ENCODE results near the gene NPSR1.

The NPSR1 gene

DNA sequence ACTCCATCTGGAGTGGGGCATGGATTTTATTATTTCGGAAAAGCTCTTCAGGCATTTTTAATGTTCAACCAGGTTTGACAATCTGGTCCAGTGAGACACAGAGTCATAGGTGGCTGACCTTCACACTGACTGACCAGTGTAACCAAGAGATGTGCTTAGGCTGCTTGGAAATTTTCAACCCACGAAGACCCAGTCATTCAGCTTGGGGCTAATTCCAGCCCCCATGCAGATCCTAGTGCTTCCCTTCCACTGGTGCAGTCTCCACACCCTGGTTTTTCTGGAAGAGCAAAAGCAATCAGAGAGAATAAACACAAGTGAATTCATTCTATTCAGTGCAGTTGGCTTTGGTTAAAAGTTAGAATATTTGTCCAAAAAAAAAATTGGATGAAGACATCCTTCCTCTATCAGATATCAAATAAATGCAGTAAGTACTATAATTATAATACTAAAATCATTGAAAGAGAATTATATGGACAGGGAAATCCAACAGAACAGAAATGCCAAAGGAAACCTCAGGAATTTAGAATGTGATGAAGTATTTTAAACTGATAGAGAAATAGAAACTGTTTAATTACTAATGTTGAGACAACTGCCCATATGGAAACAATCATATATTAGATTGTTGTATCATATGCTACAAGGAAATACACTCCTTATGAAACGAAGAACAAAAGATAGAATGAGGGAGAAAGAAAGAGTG, 178.0 kb downstream of the NPSR1 start:
- H3K4me3 ChIP-seq (replicated peaks; ENCODE audit: low read depth, low read length) = no peak overlapping the region
- H3K27me3 ChIP-seq (replicated peaks; ENCODE audit: control insufficient read depth, insufficient read depth, low read length) = no peaks in the 10 kb centered on the region; the same call in none of the 2 replicates
- TF ChIP-seq, protein P1, sequence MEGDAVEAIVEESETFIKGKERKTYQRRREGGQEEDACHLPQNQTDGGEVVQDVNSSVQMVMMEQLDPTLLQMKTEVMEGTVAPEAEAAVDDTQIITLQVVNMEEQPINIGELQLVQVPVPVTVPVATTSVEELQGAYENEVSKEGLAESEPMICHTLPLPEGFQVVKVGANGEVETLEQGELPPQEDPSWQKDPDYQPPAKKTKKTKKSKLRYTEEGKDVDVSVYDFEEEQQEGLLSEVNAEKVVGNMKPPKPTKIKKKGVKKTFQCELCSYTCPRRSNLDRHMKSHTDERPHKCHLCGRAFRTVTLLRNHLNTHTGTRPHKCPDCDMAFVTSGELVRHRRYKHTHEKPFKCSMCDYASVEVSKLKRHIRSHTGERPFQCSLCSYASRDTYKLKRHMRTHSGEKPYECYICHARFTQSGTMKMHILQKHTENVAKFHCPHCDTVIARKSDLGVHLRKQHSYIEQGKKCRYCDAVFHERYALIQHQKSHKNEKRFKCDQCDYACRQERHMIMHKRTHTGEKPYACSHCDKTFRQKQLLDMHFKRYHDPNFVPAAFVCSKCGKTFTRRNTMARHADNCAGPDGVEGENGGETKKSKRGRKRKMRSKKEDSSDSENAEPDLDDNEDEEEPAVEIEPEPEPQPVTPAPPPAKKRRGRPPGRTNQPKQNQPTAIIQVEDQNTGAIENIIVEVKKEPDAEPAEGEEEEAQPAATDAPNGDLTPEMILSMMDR (IDR thresholded peaks at IDR 0.05; ENCODE audit: insufficient read depth, low read length, poor library complexity, severe bottlenecking) = no peak
- H3K36me3 ChIP-seq (ENCODE audit: control insufficient read depth, insufficient read depth, low read length) = no peaks in the 10 kb centered on the region
- no peak for DNase-seq (ENCODE audit: extremely low read depth, insufficient read length)

DNA sequence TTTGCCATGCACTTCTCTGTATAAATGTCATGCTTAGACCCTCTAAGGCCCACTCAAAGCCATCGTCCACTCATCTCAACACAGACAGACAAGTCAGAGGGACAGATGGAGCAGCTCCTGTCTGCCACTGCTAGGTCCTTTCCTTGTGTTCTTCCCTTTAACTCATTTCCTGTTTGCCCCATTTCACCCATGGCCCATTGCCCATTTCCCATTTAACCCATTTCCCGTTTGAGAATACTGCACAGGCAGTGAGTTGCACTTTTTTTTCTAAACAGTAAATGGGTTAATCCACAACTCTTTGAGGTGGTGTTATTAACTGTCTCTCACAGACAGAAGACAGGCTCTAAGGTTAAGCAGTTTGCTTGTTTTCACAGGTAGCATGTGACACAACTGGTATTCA, 179.3 kb downstream of the NPSR1 start:
- H3K36me3 ChIP-seq (ENCODE audit: control insufficient read depth, insufficient read depth, low read length) = no peaks in the 10 kb centered on the region
- H3K4me3 ChIP-seq (replicated peaks; ENCODE audit: low read depth, low read length) = no peak overlapping the region
- DNase-seq (ENCODE audit: extremely low read depth, insufficient read length) = no peak
- TF ChIP-seq, protein P1 (IDR thresholded peaks at IDR 0.05; ENCODE audit: insufficient read depth, low read length, poor library complexity, severe bottlenecking) = no peak
- no peaks in the 10 kb centered on the region; the same call in none of the 2 replicates for H3K27me3 ChIP-seq (replicated peaks; ENCODE audit: control insufficient read depth, insufficient read depth, low read length)

DNA sequence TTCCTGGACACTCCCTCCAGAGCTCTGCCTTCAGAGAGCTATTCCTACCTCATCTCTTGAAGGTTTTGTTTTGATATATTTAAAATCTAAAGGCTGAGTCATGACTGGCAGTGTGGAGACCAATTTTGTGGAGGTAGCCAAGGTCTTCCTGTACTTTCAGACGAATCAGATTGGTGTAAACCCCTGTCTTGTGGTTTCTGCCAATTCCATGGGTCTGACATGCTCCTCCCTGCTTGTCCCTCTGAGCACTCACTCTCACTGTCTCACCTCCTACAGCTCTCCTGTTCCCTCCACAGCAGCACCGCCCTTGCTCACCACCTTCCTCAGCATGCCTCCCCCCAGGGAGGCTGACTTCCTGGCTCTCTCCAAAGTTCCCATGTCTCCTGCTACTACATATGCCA, 179.8 kb downstream of the NPSR1 start:
- DNase-seq (ENCODE audit: extremely low read depth, insufficient read length) = no peak
- no peak overlapping the region for H3K4me3 ChIP-seq (replicated peaks; ENCODE audit: low read depth, low read length)
- H3K27me3 ChIP-seq (replicated peaks; ENCODE audit: control insufficient read depth, insufficient read depth, low read length) = no peaks in the 10 kb centered on the region; the same call in none of the 2 replicates
- no peaks in the 10 kb centered on the region for H3K36me3 ChIP-seq (ENCODE audit: control insufficient read depth, insufficient read depth, low read length)
- TF ChIP-seq, protein P1 (IDR thresholded peaks at IDR 0.05; ENCODE audit: insufficient read depth, low read length, poor library complexity, severe bottlenecking) = no peak

DNA sequence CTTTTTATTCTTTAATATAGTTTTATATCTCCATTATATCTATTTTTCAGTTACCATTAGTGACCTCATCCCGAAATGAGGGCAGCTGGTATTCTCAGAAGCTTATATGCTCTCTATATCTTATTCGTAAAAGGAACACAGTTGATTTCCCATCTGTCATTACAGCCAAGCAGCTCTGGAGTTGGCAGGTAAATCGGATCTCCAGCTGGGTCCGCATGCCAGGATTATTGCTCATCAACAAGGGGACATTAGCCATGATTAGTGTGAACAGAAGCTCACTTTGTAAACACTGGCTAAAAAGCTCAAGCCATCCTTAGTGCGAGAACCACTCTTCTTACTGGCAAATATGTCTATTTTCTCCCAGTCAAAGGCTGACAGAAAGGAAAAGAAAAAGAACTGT, 180.3 kb downstream of the NPSR1 start:
- TF ChIP-seq, protein P1 (IDR thresholded peaks at IDR 0.05; ENCODE audit: insufficient read depth, low read length, poor library complexity, severe bottlenecking) = no peak
- Histone ChIP-seq H3K36me3 (ENCODE audit: control insufficient read depth, insufficient read depth, low read length) (no peaks in the 10 kb centered on the region), H3K27me3 (replicated peaks; ENCODE audit: control insufficient read depth, insufficient read depth, low read length) (no peaks in the 10 kb centered on the region; the same call in none of the 2 replicates), H3K4me3 (replicated peaks; ENCODE audit: low read depth, low read length) (no peak overlapping the region)
- no peak for DNase-seq (ENCODE audit: extremely low read depth, insufficient read length)

DNA sequence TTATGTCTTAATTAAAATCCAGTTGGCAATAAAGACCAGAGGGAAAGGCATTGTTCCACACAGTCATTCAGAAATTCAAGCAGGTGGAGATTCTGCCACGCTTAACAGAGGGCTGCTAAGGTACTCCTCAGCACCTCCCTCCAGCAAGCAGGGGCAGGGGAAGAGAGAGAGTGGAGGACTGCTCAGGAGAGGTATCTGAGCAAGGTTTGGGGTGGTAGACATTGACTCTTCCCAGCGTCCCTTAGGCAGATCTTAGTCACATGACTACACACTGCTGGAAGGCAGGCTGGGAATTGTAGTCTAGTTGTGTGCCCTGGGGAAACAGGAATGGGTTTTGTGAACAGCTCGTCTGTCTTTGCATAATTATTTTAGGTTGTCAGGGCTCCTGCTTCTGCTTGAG, 181.6 kb downstream of the NPSR1 start:
- TF ChIP-seq, protein P1 (IDR thresholded peaks at IDR 0.05; ENCODE audit: insufficient read depth, low read length, poor library complexity, severe bottlenecking) = no peak
- Histone ChIP-seq H3K27me3 (replicated peaks; ENCODE audit: control insufficient read depth, insufficient read depth, low read length) (no peaks in the 10 kb centered on the region; the same call in none of the 2 replicates), H3K36me3 (ENCODE audit: control insufficient read depth, insufficient read depth, low read length) (no peaks in the 10 kb centered on the region), H3K4me3 (replicated peaks; ENCODE audit: low read depth, low read length) (no peak overlapping the region)
- no peak for DNase-seq (ENCODE audit: extremely low read depth, insufficient read length)
